Endothelial cell of umbilical vein (primary cell): ENCODE results near the gene RBM26. TPM values are rescaled to one million over a fixed set of nuclear protein-coding genes. Genes with fewer than 3 reads are reported as not detected.

Experiments used
- BruUV-seq: library from RNA; stranded (reverse); fragments of 400-500 nt; replicated peaks from 2 replicates; lab custom pipeline; 2021; lab: Mats Ljungman, UMichigan
- CTCF ChIA-PET: fragments of 300-600, 350-600 bp; sonication (Branson Sonifier 250); formaldehyde crosslinking; loops from one replicate; lab custom pipeline; 2021; ENCODE audit warnings: antibody characterized with exemption, inconsistent platforms; lab: Charles Lee
- POLR2A ChIA-PET: fragments of 300-600, 350-600 bp; sonication (Branson Sonifier 250); formaldehyde crosslinking; loops from one replicate; lab custom pipeline; 2021; ENCODE audit warnings: antibody characterized with exemption, inconsistent platforms; lab: Charles Lee
- DNase-seq: peaks from one replicate; pipeline ENCODE4 v3.0.0-alpha.2; 2011; ENCODE audit warnings: low read depth, low spot score
- FAIRE-seq: peaks from 2 replicates; lab custom pipeline; 2011; peaks lifted over from hg19 to GRCh38; lab: Jason Lieb, UNC
- H2AFZ ChIP-seq: 2 replicates; pipeline ENCODE4 v1.6.0; 2012; ENCODE audit warnings: low read depth, low read length, control low read depth, inconsistent platforms
- H3K27ac ChIP-seq: 2 replicates; pipeline ENCODE4 v1.5.1; 2011; ENCODE audit warnings: low read depth, mild to moderate bottlenecking, control low read depth, low read length, moderate library complexity; ENCODE audit not compliant: insufficient read depth
- H3K27me3 ChIP-seq, 2 experiments: 2 replicates each; pipeline versions ENCODE4 v1.6.0 to v1.6.1; 2011; ENCODE audit warnings: low read length in 2 of 2, mixed read lengths in 1 of 2; ENCODE audit not compliant: control insufficient read depth in 2 of 2, insufficient read depth in 2 of 2
- H3K36me3 ChIP-seq, 2 experiments: 2 replicates in 1 of 2; 3 replicates in 1 of 2; pipeline ENCODE4 v1.5.1; 2011; ENCODE audit warnings: low read length in 2 of 2, mild to moderate bottlenecking in 1 of 2, moderate library complexity in 1 of 2; ENCODE audit not compliant: control insufficient read depth in 2 of 2, insufficient read depth in 2 of 2; ENCODE audit errors: extremely low read depth in 1 of 2
- H3K4me1 ChIP-seq: 3 replicates; pipeline ENCODE4 v1.5.1; 2011; ENCODE audit warnings: mild to moderate bottlenecking, low read length; ENCODE audit not compliant: control insufficient read depth, insufficient read depth; ENCODE audit errors: extremely low read depth
- H3K4me2 ChIP-seq: 2 replicates; pipeline ENCODE4 v1.6.1; 2011; ENCODE audit warnings: low read length, control low read depth, mixed read lengths; ENCODE audit not compliant: insufficient read depth
- H3K4me3 ChIP-seq, 3 experiments: fragments of 200-600 bp in 1 of 3; sonication (generic), shearing (Covaris generic) in 1 of 3; replicated peaks in 1 of 3; 2 replicates each; pipeline ENCODE4 v1.5.1; 2011 to 2016; ENCODE audit warnings: control low read depth in 3 of 3, low read length in 3 of 3, mild to moderate bottlenecking in 2 of 3, inconsistent platforms in 1 of 3, low read depth in 1 of 3, moderate library complexity in 1 of 3; ENCODE audit not compliant: insufficient read depth in 1 of 3
- H3K79me2 ChIP-seq: 2 replicates; pipeline ENCODE4 v1.6.0; 2012; ENCODE audit warnings: low read length, inconsistent platforms; ENCODE audit not compliant: control insufficient read depth, insufficient read depth
- H3K9ac ChIP-seq: replicated peaks from 2 replicates; pipeline ENCODE3; 2011; ENCODE audit warnings: low read length, control low read depth; ENCODE audit not compliant: insufficient read depth; ENCODE audit errors: extremely low read depth
- H3K9me1 ChIP-seq: replicated peaks from 3 replicates; pipeline ENCODE4 v1.6.0; 2011; ENCODE audit warnings: mild to moderate bottlenecking, low read length; ENCODE audit not compliant: control insufficient read depth, insufficient read depth; ENCODE audit errors: extremely low read depth
- H3K9me3 ChIP-seq: replicated peaks from 2 replicates; pipeline ENCODE4 v1.5.1; 2012; ENCODE audit warnings: low read length, inconsistent platforms; ENCODE audit not compliant: control insufficient read depth, insufficient read depth
- H4K20me1 ChIP-seq: replicated peaks from 2 replicates; pipeline ENCODE3; 2011; ENCODE audit warnings: mild to moderate bottlenecking, low read length; ENCODE audit not compliant: control insufficient read depth, insufficient read depth; ENCODE audit errors: extremely low read depth
- FOS ChIP-seq: IDR thresholded peaks from 2 replicates; pipeline ENCODE4 v1.6.1; 2011; ENCODE audit warnings: mild to moderate bottlenecking, low read length, moderate library complexity, borderline replicate concordance; ENCODE audit not compliant: insufficient read depth
- GATA2 ChIP-seq: IDR thresholded peaks from 2 replicates; pipeline ENCODE4 v1.7.0; 2011; ENCODE audit warnings: low read depth, mild to moderate bottlenecking, moderate library complexity, mixed read lengths, low read length; ENCODE audit not compliant: insufficient read length, insufficient read depth
- dilution Hi-C: fragments of 300-500 bp; cut with MboI; formaldehyde crosslinking; loops from one replicate; pipeline ENCODE4 v1.15.0; 2019; ENCODE audit warnings: low sequenced_read_pairs; ENCODE audit not compliant: extremely low pct_ligation_motif_present
- intact Hi-C: fragments of 100-400 bp; cut with micrococcal nuclease; formaldehyde crosslinking; loops from one replicate; pipeline ENCODE4 v1.10.0; 2022
- polyA plus RNA-seq, 4 experiments: library from polyadenylated mRNA; depleted of rRNA in 3 of 4; stranded (reverse) in 3 of 4; unstranded in 1 of 4; fragments of >200 nt; gene quantifications; 2 replicates each; pipeline versions ENCODE4 v1.2.1 to v1.2.3, GENCODE V29; 2011 to 2012; ENCODE audit warnings: missing spikeins in 1 of 4
- total RNA-seq: library from RNA; stranded (reverse); gene quantifications from 2 replicates; pipeline ENCODE4 v1.2.3, GENCODE V29; 2021
- TF ChIP-seq, protein P1 (sequence below), 2 donors: IDR thresholded peaks; 1 replicate in 1 of 2; 2 replicates in 1 of 2; pipeline ENCODE4 v1.5.1; 2011; ENCODE audit warnings: low read length in 2 of 2, mild to moderate bottlenecking in 2 of 2, moderate library complexity in 2 of 2, control low read depth in 1 of 2, inconsistent platforms in 1 of 2, low read depth in 1 of 2; ENCODE audit not compliant: insufficient read depth in 1 of 2; ENCODE audit errors: extremely low read depth in 1 of 2

The RBM26 gene
- total and polyA plus RNA-seq, 2 donors (not counting 3 experiments of a cell fraction or from before 2014, with no cell fraction given) = 14.8 to 54.3 TPM

GRCh38 chr13:79282976-79283375, 123.1 kb downstream of the RBM26 start:
- Histone ChIP-seq H3K4me2 (no peak overlapping the region), H3K27me3 (peaks cover 0 to 3% of the 10 kb centered on the region in 2 experiments), H3K27ac (no peak overlapping the region), H3K9me1 (no peaks in the 10 kb centered on the region), H3K79me2 (no peaks in the 10 kb centered on the region), H3K36me3 (no peaks in the 10 kb centered on the region), H3K4me1 (no peaks in the 10 kb centered on the region), H2AFZ (no peak overlapping the region), H3K4me3 (no peak overlapping the region), H3K9me3 (no peaks in the 10 kb centered on the region), H4K20me1 (no peaks in the 10 kb centered on the region), H3K9ac (no peak overlapping the region)
- FAIRE-seq (no peak), DNase-seq (no peak)
- BruUV-seq = no TSS peak
- TF ChIP-seq FOS = no peak
- TF ChIP-seq, protein P1, sequence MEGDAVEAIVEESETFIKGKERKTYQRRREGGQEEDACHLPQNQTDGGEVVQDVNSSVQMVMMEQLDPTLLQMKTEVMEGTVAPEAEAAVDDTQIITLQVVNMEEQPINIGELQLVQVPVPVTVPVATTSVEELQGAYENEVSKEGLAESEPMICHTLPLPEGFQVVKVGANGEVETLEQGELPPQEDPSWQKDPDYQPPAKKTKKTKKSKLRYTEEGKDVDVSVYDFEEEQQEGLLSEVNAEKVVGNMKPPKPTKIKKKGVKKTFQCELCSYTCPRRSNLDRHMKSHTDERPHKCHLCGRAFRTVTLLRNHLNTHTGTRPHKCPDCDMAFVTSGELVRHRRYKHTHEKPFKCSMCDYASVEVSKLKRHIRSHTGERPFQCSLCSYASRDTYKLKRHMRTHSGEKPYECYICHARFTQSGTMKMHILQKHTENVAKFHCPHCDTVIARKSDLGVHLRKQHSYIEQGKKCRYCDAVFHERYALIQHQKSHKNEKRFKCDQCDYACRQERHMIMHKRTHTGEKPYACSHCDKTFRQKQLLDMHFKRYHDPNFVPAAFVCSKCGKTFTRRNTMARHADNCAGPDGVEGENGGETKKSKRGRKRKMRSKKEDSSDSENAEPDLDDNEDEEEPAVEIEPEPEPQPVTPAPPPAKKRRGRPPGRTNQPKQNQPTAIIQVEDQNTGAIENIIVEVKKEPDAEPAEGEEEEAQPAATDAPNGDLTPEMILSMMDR (IDR thresholded peaks at IDR 0.05; ENCODE audit: extremely low read depth in 1 of 2, insufficient read depth in 1 of 2, low read depth in 1 of 2, low read length in 2 of 2) = no peak
- dilution Hi-C loops (no loop called here), intact Hi-C loops (no loop called here)
- CTCF ChIA-PET = interaction anchor here (1.0 kb wide), 1 partner anchor 30 kb away, joined by 3 read pairs; no protein-coding TSS in a partner anchor
- POLR2A ChIA-PET = no interaction called here

- Histone ChIP-seq H3K4me2 (no peak overlapping the region), H3K27ac (no peak overlapping the region), H2AFZ (no peak overlapping the region), H3K9ac (no peak overlapping the region), H3K9me1 (no peaks in the 10 kb centered on the region), H4K20me1 (no peaks in the 10 kb centered on the region), H3K79me2 (no peaks in the 10 kb centered on the region), H3K36me3 (no peaks in the 10 kb centered on the region), H3K27me3 (peaks cover 0 to 3% of the 10 kb centered on the region in 2 experiments), H3K4me1 (no peaks in the 10 kb centered on the region), H3K9me3 (no peaks in the 10 kb centered on the region), H3K4me3 (no peak overlapping the region)
- DNase-seq (no peak), FAIRE-seq (no peak)
- dilution Hi-C loops (no loop called here), intact Hi-C loops (no loop called here)
- ChIA-PET POLR2A (no interaction called here), CTCF (no interaction called here)
- TF ChIP-seq GATA2 = no peak
- no TSS peak for BruUV-seq
Observed at GRCh38 chr13:79282508-79282907, 123.5 kb downstream of the RBM26 start.
